ENCODE results near the gene USP37.

DNA sequence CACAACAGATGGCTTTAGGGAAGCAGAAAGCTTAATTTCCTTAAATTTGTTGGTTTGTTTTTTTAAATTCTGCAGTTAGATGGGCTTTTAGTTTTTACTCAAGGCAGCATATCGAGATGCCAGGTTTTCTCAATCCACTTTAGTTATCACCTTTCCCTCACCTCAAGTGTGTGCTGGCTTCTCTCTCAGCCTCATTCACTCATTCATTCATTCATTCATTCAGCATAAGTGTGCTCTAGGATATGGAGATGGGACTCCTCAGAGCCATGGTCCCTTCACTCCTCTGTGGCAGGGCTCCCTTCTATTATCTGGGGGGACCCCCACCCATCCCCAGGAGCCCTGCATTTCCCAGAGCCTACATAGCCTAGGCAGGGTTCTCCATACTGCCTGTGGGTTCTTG lies 130.2 kb downstream of the USP37 start:
- TF ChIP-seq EZH2phosphoT487 (IDR thresholded peaks at IDR 0.05; ENCODE audit: low read depth), result no peak
- TF ChIP-seq, protein P1, sequence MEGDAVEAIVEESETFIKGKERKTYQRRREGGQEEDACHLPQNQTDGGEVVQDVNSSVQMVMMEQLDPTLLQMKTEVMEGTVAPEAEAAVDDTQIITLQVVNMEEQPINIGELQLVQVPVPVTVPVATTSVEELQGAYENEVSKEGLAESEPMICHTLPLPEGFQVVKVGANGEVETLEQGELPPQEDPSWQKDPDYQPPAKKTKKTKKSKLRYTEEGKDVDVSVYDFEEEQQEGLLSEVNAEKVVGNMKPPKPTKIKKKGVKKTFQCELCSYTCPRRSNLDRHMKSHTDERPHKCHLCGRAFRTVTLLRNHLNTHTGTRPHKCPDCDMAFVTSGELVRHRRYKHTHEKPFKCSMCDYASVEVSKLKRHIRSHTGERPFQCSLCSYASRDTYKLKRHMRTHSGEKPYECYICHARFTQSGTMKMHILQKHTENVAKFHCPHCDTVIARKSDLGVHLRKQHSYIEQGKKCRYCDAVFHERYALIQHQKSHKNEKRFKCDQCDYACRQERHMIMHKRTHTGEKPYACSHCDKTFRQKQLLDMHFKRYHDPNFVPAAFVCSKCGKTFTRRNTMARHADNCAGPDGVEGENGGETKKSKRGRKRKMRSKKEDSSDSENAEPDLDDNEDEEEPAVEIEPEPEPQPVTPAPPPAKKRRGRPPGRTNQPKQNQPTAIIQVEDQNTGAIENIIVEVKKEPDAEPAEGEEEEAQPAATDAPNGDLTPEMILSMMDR (IDR thresholded peaks at IDR 0.05; ENCODE audit: low read depth, low read length), result no peak
